ENCODE measurements around the gene RAB36.

- TF ChIP-seq POLR2A (IDR thresholded peaks at IDR 0.05; ENCODE audit: low read length): no peak
- TF ChIP-seq GATA1 (IDR thresholded peaks at IDR 0.05; ENCODE audit: low read depth, low read length): no peak
Measured at GRCh38 chr22:23140385-23140784, 4.9 kb upstream of the RAB36 start.

All from erythroblast (primary cell).